Body of pancreas (tissue), 4 donors: ENCODE data around the gene HS6ST3.

ENCODE experiments used
- CTCF ChIP-seq, 7 experiments: fragments of 450-650 bp in 4 of 7; fragments of 200-600 bp in 3 of 7; sonication (generic) in 3 of 7; IDR thresholded peaks; one replicate each; pipeline ENCODE4 v1.5.1; 2016 to 2019; ENCODE audit warnings: antibody characterized with exemption in 7 of 7
- POLR2A ChIP-seq, 3 donors: fragments of 450-650 bp; IDR thresholded peaks; one replicate each; pipeline ENCODE4 v1.6.1; 2016; ENCODE audit warnings: antibody characterized with exemption in 3 of 3, mild to moderate bottlenecking in 2 of 3

GRCh38 chr13:96690998-96691397, 601.1 kb downstream of the HS6ST3 start:
- no peak for TF ChIP-seq CTCF (IDR thresholded peaks at IDR 0.05)
- no peak for TF ChIP-seq POLR2A (IDR thresholded peaks at IDR 0.05)
